Measurements from ENCODE around the gene SLC6A1. TPM values are rescaled to one million over a fixed set of nuclear protein-coding genes. Genes with fewer than 3 reads are reported as not detected.
A peak's percentile ranks its signal among the peaks of the same experiment; 100 is the strongest.

SLC6A1 gene
- total and polyA plus RNA-seq, 7 donors: 0.27 to 1.9 (median 0.36) TPM

GRCh38 chr3:10981031-10981430, 11.5 kb upstream of the SLC6A1 start:
- no peak overlapping the region for H3K27ac ChIP-seq
- ATAC-seq: no peak
- H3K36me3 ChIP-seq (ENCODE audit: insufficient read depth in 1 of 2, low read depth in 1 of 2): no peaks in the 10 kb centered on the region
- no peak for TF ChIP-seq CTCF (IDR thresholded peaks at IDR 0.05)
- no peak overlapping the region for H3K4me3 ChIP-seq
- no peaks in the 10 kb centered on the region for H3K27me3 ChIP-seq (ENCODE audit: insufficient read depth in 3 of 3, low read length in 2 of 3)
- DNase-seq: no peak
- intact Hi-C loops (cut with DNase I): no loop called here
- WGBS, 3 donors: 86 to 98% (median 90%) methylated on average over 3 of the region's 3 CpGs
- H3K9me3 ChIP-seq: no peaks in the 10 kb centered on the region
- peaks cover 10% of the 10 kb centered on the region for H3K4me1 ChIP-seq

DNA sequence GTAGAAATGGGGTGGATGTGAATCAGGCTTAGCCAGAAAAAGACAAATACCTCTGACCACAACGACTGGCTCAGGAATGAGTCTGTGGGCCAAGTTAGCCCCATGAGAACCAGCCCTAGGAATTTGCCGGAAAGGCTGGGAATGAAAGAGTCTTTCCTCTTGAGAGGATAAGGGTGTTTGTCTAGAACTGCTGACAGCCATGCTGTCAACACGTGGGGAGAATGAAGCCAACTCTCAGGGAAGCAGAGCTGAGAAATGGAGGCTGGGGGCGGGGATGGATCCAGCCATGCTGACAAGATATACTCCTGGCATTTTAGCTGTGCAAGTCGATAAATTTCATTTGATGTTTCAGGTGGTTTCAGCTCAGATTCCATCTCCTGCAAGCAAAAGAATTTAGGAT, 10.6 kb upstream of the SLC6A1 start:
- ATAC-seq: peak in 1 of 4 donors; percentile 51
- H3K9me3 ChIP-seq: no peaks in the 10 kb centered on the region
- no peak for DNase-seq
- 51 to 55% (median 53%) methylated on average over 5 of the region's 5 CpGs for WGBS, 3 donors
- H3K27me3 ChIP-seq (ENCODE audit: insufficient read depth in 3 of 3, low read length in 2 of 3): no peaks in the 10 kb centered on the region
- no peak overlapping the region for H3K27ac ChIP-seq
- H3K4me1 ChIP-seq: peaks cover 10% of the 10 kb centered on the region
- intact Hi-C loops (cut with DNase I): loop anchor here in 1 of 2 donors (2.0 kb wide), 1 partner anchor 27 kb away; no protein-coding TSS in a partner anchor
- no peak for TF ChIP-seq CTCF (IDR thresholded peaks at IDR 0.05)
- H3K36me3 ChIP-seq (ENCODE audit: insufficient read depth in 1 of 2, low read depth in 1 of 2): no peaks in the 10 kb centered on the region
- no peak overlapping the region for H3K4me3 ChIP-seq

DNA sequence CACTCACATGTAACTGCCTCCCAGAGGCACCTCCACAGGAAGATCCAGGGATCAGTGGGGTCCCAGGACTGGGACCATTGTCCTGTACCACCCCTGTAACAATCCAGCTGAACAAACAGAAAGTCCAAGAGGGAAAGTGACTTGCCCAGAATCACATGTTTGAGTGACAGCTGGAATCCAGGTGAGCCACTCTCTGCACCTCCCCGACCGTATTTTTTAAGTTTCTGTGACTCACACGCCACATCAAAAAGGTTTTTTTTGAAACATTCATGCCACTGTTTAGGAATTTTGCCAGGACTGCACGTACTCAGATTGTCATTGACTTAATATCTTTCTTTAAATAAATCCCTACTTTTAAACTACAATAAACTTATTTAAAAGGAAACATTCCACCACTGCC, 9.8 kb upstream of the SLC6A1 start:
- Histone ChIP-seq H3K9me3 (no peaks in the 10 kb centered on the region), H3K36me3 (ENCODE audit: insufficient read depth in 1 of 2, low read depth in 1 of 2) (no peaks in the 10 kb centered on the region), H3K27ac (no peak overlapping the region), H3K4me3 (peak overlapping the region; percentile 4), H3K27me3 (ENCODE audit: insufficient read depth in 3 of 3, low read length in 2 of 3) (no peaks in the 10 kb centered on the region), H3K4me1 (peaks cover 10% of the 10 kb centered on the region)
- 6 to 10% (median 10%) methylated on average over 4 of the region's 4 CpGs for WGBS, 3 donors
- DNase-seq: no peak
- TF ChIP-seq CTCF (IDR thresholded peaks at IDR 0.05): no peak
- intact Hi-C loops (cut with DNase I): loop anchor here in 1 of 2 donors (2.0 kb wide), 1 partner anchor 28 kb away; no protein-coding TSS in a partner anchor
- ATAC-seq: no peak

DNA sequence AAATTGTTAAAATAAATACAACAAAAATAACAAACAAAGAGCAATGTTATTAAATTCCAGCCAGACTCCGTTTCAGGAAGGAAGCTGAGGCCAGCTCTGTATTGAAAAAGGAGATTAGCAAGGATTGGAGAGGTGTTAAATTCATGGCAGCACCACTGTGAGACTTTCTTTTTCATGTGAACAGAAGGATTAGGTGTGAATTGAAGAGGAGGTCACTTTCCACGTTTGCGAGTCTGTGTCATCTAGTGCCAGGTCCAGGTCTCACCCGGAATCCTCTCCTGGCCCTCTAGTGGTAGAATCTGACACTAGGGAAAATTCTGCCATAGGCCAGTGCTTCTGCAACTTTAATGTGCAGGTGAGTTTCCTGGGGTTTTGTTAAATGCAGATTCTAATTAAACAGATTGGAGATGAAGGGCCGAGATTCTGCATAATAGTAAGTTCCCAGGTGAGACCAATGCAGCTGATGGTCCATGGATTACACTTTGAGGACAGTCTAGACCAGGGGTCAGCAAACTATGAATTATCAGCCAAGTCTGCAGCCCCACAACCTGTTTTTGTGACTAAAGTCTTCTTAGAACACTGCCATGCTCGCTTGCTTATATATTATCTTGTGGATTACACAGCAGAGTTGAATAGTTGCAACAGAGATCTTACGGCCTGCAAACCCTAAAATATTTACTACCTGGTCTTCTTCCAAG, 9.2 kb upstream of the SLC6A1 start:
- Histone ChIP-seq H3K4me3 (peak overlapping the region; percentile 4), H3K9me3 (no peaks in the 10 kb centered on the region), H3K27ac (no peak overlapping the region), H3K27me3 (ENCODE audit: insufficient read depth in 3 of 3, low read length in 2 of 3) (no peaks in the 10 kb centered on the region), H3K36me3 (ENCODE audit: insufficient read depth in 1 of 2, low read depth in 1 of 2) (no peaks in the 10 kb centered on the region), H3K4me1 (peaks cover 10% of the 10 kb centered on the region)
- intact Hi-C loops (cut with DNase I): loop anchor here in 1 of 2 donors (2.0 kb wide), 1 partner anchor 29 kb away; no protein-coding TSS in a partner anchor
- no peak for DNase-seq
- TF ChIP-seq CTCF (IDR thresholded peaks at IDR 0.05): peak; percentile 78
- 23 to 24% (median 23%) methylated on average over 7 of the region's 7 CpGs for WGBS, 3 donors
- ATAC-seq: peak; percentile 82 to 88 (median 87)

All from psoas muscle (tissue), 8 donors.